ENCODE measurements around the gene NAALADL2.

- no peak for TF ChIP-seq HCFC1 (IDR thresholded peaks at IDR 0.05; ENCODE audit: low read depth, low read length)
- TF ChIP-seq KAT2B (IDR thresholded peaks at IDR 0.05; ENCODE audit: low read depth, low read length) = no peak
- TF ChIP-seq LCOR (CRISPR knock-in tag; IDR thresholded peaks at IDR 0.05) = no peak
- TF ChIP-seq ZNF592 (IDR thresholded peaks at IDR 0.05) = no peak
- TF ChIP-seq HDAC1 (IDR thresholded peaks at IDR 0.05) = no peak
- TF ChIP-seq, protein P1, sequence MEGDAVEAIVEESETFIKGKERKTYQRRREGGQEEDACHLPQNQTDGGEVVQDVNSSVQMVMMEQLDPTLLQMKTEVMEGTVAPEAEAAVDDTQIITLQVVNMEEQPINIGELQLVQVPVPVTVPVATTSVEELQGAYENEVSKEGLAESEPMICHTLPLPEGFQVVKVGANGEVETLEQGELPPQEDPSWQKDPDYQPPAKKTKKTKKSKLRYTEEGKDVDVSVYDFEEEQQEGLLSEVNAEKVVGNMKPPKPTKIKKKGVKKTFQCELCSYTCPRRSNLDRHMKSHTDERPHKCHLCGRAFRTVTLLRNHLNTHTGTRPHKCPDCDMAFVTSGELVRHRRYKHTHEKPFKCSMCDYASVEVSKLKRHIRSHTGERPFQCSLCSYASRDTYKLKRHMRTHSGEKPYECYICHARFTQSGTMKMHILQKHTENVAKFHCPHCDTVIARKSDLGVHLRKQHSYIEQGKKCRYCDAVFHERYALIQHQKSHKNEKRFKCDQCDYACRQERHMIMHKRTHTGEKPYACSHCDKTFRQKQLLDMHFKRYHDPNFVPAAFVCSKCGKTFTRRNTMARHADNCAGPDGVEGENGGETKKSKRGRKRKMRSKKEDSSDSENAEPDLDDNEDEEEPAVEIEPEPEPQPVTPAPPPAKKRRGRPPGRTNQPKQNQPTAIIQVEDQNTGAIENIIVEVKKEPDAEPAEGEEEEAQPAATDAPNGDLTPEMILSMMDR (IDR thresholded peaks at IDR 0.05 in 2 of 3, conservative IDR thresholded peaks at IDR 0.05 in 1 of 3; ENCODE audit: insufficient read depth in 2 of 3, low read depth in 1 of 3, low read length in 3 of 3) = no peak
Measured at GRCh38 chr3:175240921-175241320, 381.8 kb downstream of the NAALADL2 start.
